HG03060 (cell line): ENCODE data around the gene METTL15.
A peak's percentile ranks its signal among the peaks of the same experiment; 100 is the strongest.
"Not testable (repeated sequence)": the region's sequence is repeated elsewhere in the genome, so short reads cannot be mapped to it uniquely, and the experiment has no call there.

Experiments
- ATAC-seq: cut with Tn5 transposase; IDR thresholded peaks from one replicate; pipeline ENCODE4 v1.9.1; 2021; ENCODE audit warnings: low read depth, moderate number of reproducible peaks; ENCODE audit not compliant: unreplicated experiment

Gene METTL15

GRCh38 chr11:28107750-28108618, at the start of gene METTL15, which contains the start of gene KIF18A:
Gene METTL15 (plus strand): TSS chr11:28108388. CDS start chr11:28113335, 4,947 bp downstream.
Gene KIF18A (minus strand): TSS chr11:28108156. CDS start chr11:28097947, 10,209 bp downstream.
- ATAC-seq = peak; percentile 94

GRCh38 chr11:28071305-28071704, 36.9 kb upstream of the METTL15 start:
- ATAC-seq = no peak

DNA sequence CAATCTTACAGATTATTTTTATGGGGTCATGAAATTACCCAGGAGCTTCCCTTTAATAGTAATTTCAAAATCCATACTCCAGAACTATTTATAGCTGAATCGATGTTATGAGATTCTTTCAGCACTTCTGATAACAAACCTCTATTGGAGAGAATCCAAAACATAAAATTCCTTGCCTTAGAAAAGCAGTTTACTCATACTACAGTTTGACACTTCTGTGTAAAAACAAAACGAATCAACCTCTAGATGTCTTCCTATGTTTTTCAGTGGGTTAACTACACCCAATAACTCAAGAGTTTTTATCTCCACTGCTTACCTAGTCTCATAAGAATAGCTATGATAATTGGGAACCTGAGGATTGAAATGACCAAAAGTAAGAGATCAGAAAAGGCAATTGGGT, 35.9 kb upstream of the METTL15 start:
- ATAC-seq = no peak

GRCh38 chr11:28077521-28077920, 30.7 kb upstream of the METTL15 start:
- no peak for ATAC-seq

DNA sequence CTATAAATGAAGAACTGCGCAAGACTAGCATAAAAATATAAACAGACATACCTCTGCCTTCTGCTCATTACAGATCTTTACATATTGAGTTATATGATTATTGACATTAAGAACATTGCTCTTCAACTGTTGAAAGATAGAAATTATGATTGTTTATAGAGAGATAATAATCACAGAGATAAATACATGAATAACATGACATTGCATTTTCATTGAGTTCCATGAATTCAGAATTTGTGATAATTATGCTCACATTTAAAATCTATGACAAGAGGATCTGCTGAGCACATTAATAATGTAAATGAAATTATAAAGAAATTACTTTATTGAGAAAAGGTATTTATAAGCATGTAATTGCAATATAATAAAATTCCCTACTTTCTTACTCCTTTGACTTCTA, 25.1 kb upstream of the METTL15 start:
- no peak for ATAC-seq

DNA sequence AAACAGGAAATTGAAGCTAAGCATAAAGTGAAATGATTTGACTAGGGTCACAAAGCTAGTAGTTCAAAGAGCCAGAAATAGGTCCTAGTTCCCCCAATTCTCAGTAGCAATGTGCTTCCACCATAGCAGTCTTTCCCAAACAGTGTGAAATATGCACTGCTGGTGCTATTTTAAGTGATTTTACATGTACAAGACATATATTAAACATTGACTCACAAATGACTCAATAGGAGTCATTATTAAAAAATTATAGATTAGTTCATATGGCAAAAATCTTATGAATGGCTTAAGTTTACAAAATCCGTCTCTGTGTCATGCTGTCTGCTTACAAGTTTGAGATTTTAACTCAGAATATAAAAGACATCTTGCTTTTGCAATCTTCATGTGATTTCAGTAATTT, 21.6 kb upstream of the METTL15 start:
- no peak for ATAC-seq

DNA sequence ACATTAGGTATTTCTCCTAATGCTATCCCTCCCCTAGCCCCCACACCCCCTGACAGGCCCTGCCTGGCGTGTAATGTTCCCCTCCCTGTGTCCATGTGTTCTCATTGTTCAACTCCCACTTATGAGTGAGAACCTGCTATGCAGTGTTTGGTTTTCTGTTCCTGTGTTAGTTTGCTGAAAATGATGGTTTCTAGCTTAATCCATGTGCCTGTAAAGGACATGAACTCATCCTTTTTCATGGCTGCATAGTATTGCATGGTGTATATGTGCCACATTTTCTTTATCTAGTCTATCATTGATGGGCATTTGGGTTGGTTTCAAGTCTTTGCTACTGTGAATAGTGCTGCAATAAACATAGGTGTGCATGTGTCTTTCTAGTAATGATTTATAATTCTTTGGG, 21.0 kb upstream of the METTL15 start:
- ATAC-seq = not testable (repeated sequence)

GRCh38 chr11:28087693-28088092, 20.5 kb upstream of the METTL15 start:
- ATAC-seq = not testable (repeated sequence)

GRCh38 chr11:28089378-28089777, 18.8 kb upstream of the METTL15 start:
- no peak for ATAC-seq

GRCh38 chr11:28090052-28090749, 18.0 kb upstream of the METTL15 start:
- no peak for ATAC-seq

- no peak for ATAC-seq
Observed at GRCh38 chr11:28092786-28093185, 15.4 kb upstream of the METTL15 start.

- ATAC-seq = no peak
Observed at GRCh38 chr11:28098257-28098656, 9.9 kb upstream of the METTL15 start.

GRCh38 chr11:28099715-28100114, 8.5 kb upstream of the METTL15 start:
- no peak for ATAC-seq

DNA sequence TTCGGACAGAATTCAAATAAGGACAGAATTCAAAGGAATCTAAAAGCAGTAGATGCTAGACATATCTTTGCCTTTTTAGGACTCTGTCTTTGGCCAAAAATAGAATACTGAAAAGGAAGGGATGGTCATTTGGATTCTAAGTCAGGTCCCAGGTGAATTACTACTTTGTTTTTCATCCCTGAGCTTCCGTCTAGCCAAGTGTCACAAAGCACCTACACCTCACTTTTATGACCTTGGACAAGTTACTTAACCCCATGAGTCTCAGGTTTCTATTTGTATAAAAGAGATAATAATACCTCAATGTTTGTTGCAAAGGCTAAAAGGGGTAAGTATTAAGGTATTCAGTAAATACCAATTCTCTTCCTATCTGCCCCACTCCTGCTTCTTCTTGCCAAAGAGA, 7.5 kb upstream of the METTL15 start:
- ATAC-seq = no peak

GRCh38 chr11:28102300-28102699, 5.9 kb upstream of the METTL15 start:
- not testable (repeated sequence) for ATAC-seq

DNA sequence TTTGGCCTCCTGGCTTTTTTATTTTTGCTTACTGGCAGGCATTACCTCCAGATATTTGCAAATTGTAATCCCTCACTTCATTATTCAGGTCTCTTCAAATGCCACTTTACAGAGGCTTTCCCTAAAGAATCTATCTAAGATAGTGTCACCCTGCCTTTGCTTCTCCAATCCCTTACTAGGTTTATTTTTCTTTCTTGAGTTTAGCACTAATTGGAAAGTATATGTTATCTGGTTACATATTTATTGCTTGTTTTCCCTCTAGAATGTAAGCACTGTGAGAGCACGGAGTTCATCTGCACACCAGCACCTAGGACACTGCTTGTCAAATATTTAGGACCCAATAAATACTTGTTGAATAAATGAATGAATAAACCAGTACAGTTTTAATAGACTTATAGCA, 3.8 kb upstream of the METTL15 start:
- ATAC-seq = no peak

- ATAC-seq = no peak
Observed at GRCh38 chr11:28104984-28105383, 3.2 kb upstream of the METTL15 start.

DNA sequence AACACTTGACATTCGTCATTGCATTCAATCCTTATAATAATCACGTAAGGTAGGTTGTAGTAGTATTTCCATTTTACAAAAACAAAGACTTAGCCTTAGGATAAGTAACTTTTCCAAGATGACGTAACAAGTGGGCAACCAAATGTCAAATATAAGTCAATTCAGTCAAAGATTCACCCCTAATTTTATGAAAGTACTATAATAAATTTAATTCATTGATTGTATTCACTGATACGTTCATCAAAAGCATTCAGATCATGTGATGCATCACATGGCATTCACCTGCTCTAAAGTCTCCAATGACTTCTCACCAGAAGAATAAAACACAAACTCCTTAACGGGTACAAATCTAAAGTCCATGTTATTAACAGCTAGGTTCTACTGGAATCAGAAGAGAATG, 2.3 kb upstream of the METTL15 start:
- no peak for ATAC-seq

GRCh38 chr11:28106353-28107043, 1.7 kb upstream of the METTL15 start:
- no peak for ATAC-seq

DNA sequence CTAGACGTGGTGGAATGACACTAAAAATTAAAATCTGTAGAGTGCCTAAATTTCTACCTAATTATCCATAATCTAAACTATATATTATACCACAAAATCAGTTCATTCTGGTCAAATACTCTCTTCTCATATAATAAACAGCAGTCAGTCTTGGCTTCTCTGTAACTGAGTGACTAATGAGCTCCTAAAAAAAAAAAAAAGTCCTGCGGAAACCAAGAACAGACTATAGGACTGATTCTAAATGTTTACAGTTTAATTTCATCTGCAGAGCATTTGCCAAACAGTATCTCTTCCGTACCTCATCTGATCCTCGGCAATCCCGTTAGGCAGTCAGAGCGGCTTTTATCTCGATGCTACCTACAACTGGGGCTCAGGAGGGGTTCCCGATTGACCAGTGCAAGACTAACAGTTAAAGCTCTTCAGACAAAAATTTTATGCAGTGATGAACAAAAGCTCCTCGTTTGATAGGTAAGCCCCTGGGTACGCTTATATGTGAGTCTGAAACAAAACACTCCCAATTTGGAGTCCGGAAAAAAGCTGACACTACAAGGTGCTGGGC, 918 bp upstream of the METTL15 start:
- no peak for ATAC-seq

DNA sequence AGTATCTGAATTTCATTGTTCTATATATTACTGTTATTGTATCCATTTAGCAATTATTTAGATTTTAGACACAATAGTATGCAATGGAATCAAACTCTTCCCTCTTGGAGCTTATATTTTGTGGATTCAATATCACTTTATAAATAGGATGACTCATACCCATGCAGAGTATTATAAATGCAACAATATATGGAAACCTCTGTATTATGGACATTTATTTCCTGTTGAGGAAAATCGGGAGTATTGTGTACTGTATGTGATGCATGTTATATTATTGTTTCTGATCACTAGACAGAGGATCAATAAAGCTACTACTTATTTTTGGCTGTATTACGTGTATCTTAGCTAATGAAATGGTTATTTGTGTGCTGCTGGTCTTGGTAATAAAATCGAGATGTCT, 770 bp downstream of the METTL15 start:
- no peak for ATAC-seq
